Esophagus (tissue), 2 donors: ENCODE data around the gene PIP4K2B. TPM values are rescaled to one million over a fixed set of nuclear protein-coding genes. Genes with fewer than 3 reads are reported as not detected.
A peak's percentile ranks its signal among the peaks of the same experiment; 100 is the strongest.

ENCODE experiments used
- H3K27ac ChIP-seq, 2 donors: one replicate each; pipeline ENCODE4 v1.5.1; 2013; ENCODE audit warnings: low read depth in 2 of 2, mild to moderate bottlenecking in 2 of 2, inconsistent platforms in 1 of 2, low read length in 1 of 2, moderate library complexity in 1 of 2
- H3K27me3 ChIP-seq, 2 donors: one replicate each; pipeline ENCODE4 v1.6.1; 2013; ENCODE audit warnings: low read length in 2 of 2, control low read depth in 1 of 2, mild to moderate bottlenecking in 1 of 2; ENCODE audit not compliant: insufficient read depth in 2 of 2, control insufficient read depth in 1 of 2
- H3K36me3 ChIP-seq, 2 donors: one replicate each; pipeline ENCODE4 v1.6.1; 2013; ENCODE audit warnings: low read length in 1 of 2; ENCODE audit not compliant: control insufficient read depth in 2 of 2, insufficient read depth in 2 of 2
- H3K4me1 ChIP-seq, 2 donors: one replicate each; pipeline ENCODE4 v1.6.1; 2013; ENCODE audit warnings: low read length in 1 of 2; ENCODE audit not compliant: control insufficient read depth in 2 of 2, insufficient read depth in 2 of 2
- H3K4me3 ChIP-seq, 2 donors: one replicate each; pipeline ENCODE4 v1.5.1; 2013; ENCODE audit warnings: low read length in 2 of 2, mild to moderate bottlenecking in 2 of 2, low read depth in 1 of 2, moderate library complexity in 1 of 2
- H3K9me3 ChIP-seq, 2 donors: one replicate each; pipeline ENCODE4 v1.6.1; 2013; ENCODE audit warnings: mild to moderate bottlenecking in 2 of 2, low read depth in 1 of 2, low read length in 1 of 2, moderate library complexity in 1 of 2; ENCODE audit not compliant: control insufficient read depth in 2 of 2, insufficient read depth in 1 of 2
- WGBS, 2 donors: extraction: QIAGEN DNeasy Blood & Tissue Kit; methylation state at CpG; one replicate each; pipeline ENCODE4 v1.1.7; 2013; 5-methylcytosine and 5-hydroxymethylcytosine counted together
- polyA plus RNA-seq, 2 donors: library from polyadenylated mRNA; stranded (reverse); fragments of 200-250 nt; gene quantifications; one replicate each; pipeline ENCODE4 v1.2.3, GENCODE V29; 2013
- donor health status: healthy with polysubstance abuse.
- donor health status: Bipolar disorder and iron deficiency.

Gene PIP4K2B
- polyA plus RNA-seq, result 10 to 100 TPM in 1 of 2 donors, 1 to 10 TPM in 1; 7.7 to 11.1 TPM

GRCh38 chr17:38799501-38800236 lies at the start of gene PIP4K2B:
Gene PIP4K2B, minus strand, starts transcription at chr17:38799556. Its CDS starts 132 bp downstream, at chr17:38799424.
- WGBS, 2 donors, result 0 to 1% methylated on average over 63 to 76 of the region's 76 CpGs
- Histone ChIP-seq H3K9me3 (no peaks in the 10 kb centered on the region), H3K27ac (peak within 1 kb of the TSS; percentile 91 to 100), H3K27me3 (no peaks in the 10 kb centered on the region), H3K4me1 (peaks cover 4 to 9% of the 10 kb centered on the region in 2 donors), H3K36me3 (peaks cover 10 to 12% of the 10 kb centered on the region in 2 donors), H3K4me3 (peak within 1 kb of the TSS; percentile 59 to 90)

- Histone ChIP-seq H3K27me3 (no peaks in the 10 kb centered on the region), H3K4me3 (no peak overlapping the region), H3K9me3 (no peaks in the 10 kb centered on the region), H3K36me3 (peaks cover 5 to 14% of the 10 kb centered on the region in 2 donors), H3K4me1 (no peaks in the 10 kb centered on the region), H3K27ac (no peak overlapping the region)
- WGBS, 2 donors, result 94 to 97% methylated on average over 1 of the region's 1 CpG
Measured at GRCh38 chr17:38848557-38848891, 49.2 kb upstream of the PIP4K2B start.

- Histone ChIP-seq H3K9me3 (no peaks in the 10 kb centered on the region), H3K27me3 (no peaks in the 10 kb centered on the region), H3K36me3 (peaks cover 0 to 4% of the 10 kb centered on the region in 2 donors), H3K4me1 (no peaks in the 10 kb centered on the region), H3K27ac (peak overlapping the region in 1 of 2 donors; percentile 6), H3K4me3 (no peak overlapping the region)
- WGBS, 2 donors, result 49% methylated on average over 13 of the region's 13 CpGs
Measured at GRCh38 chr17:38844261-38844757, 45.0 kb upstream of the PIP4K2B start.

GRCh38 chr17:38825762-38826247 lies 26.4 kb upstream of the PIP4K2B start:
- Histone ChIP-seq H3K36me3 (peaks cover 1 to 6% of the 10 kb centered on the region in 2 donors), H3K9me3 (no peaks in the 10 kb centered on the region), H3K27ac (peak overlapping the region; percentile 98 to 99), H3K4me3 (peak overlapping the region; percentile 89 to 98), H3K4me1 (peaks cover 0 to 9% of the 10 kb centered on the region in 2 donors), H3K27me3 (no peaks in the 10 kb centered on the region)
- WGBS, 2 donors, result 90 to 92% methylated on average over 17 of the region's 17 CpGs

GRCh38 chr17:38824899-38825761 lies 25.8 kb upstream of the PIP4K2B start, which contains the start of gene CWC25:
Gene CWC25, minus strand, starts transcription at chr17:38825321. Its CDS starts 138 bp downstream, at chr17:38825183.
- H3K27me3 ChIP-seq, result no peaks in the 10 kb centered on the region
- no peaks in the 10 kb centered on the region for H3K9me3 ChIP-seq
- H3K4me3 ChIP-seq, result peak within 1 kb of the TSS; percentile 89 to 98
- H3K27ac ChIP-seq, result peak within 1 kb of the TSS; percentile 98 to 99
- H3K36me3 ChIP-seq, result peaks cover 4 to 13% of the 10 kb centered on the region in 2 donors
- 1% methylated on average over 55 of the region's 55 CpGs for WGBS, 2 donors
- peaks cover 0 to 9% of the 10 kb centered on the region in 2 donors for H3K4me1 ChIP-seq

GRCh38 chr17:38815576-38816193 lies 16.3 kb upstream of the PIP4K2B start:
- Histone ChIP-seq H3K27me3 (no peaks in the 10 kb centered on the region), H3K36me3 (peaks cover 9 to 25% of the 10 kb centered on the region in 2 donors), H3K9me3 (no peaks in the 10 kb centered on the region), H3K27ac (no peak overlapping the region), H3K4me1 (no peaks in the 10 kb centered on the region), H3K4me3 (no peak overlapping the region)
- WGBS, 2 donors, result 73 to 77% methylated on average over 8 of the region's 8 CpGs

GRCh38 chr17:38809828-38810227 lies 10.5 kb upstream of the PIP4K2B start:
- no peak overlapping the region for H3K27ac ChIP-seq
- H3K27me3 ChIP-seq, result no peaks in the 10 kb centered on the region
- H3K9me3 ChIP-seq, result no peaks in the 10 kb centered on the region
- H3K4me1 ChIP-seq, result no peaks in the 10 kb centered on the region
- peaks cover 20 to 34% of the 10 kb centered on the region in 2 donors for H3K36me3 ChIP-seq
- 94 to 95% methylated on average over 7 of the region's 7 CpGs for WGBS, 2 donors
- no peak overlapping the region for H3K4me3 ChIP-seq

GRCh38 chr17:38800237-38800760 lies 943 bp upstream of the PIP4K2B start:
- H3K27ac ChIP-seq, result peak overlapping the region; percentile 91 to 100
- peaks cover 10 to 12% of the 10 kb centered on the region in 2 donors for H3K36me3 ChIP-seq
- peak overlapping the region; percentile 59 to 86 for H3K4me3 ChIP-seq
- WGBS, 2 donors, result 16 to 19% methylated on average over 14 of the region's 14 CpGs
- H3K4me1 ChIP-seq, result peaks cover 4 to 9% of the 10 kb centered on the region in 2 donors
- no peaks in the 10 kb centered on the region for H3K9me3 ChIP-seq
- H3K27me3 ChIP-seq, result no peaks in the 10 kb centered on the region
